Embryonic facial prominence (tissue), 1 donor: Measurements from ENCODE around the gene GPR183.

ENCODE experiments used
- DNase-seq: peaks from one replicate; pipeline ENCODE4 v3.0.0-alpha.2; 2016; ENCODE audit errors: extremely low spot score

Gene GPR183

GRCh38 chr13:99246100-99246499, 61.1 kb downstream of the GPR183 start:
- DNase-seq: no peak
